IMR-90 (cell line): ENCODE data around the gene LDHD. TPM values are rescaled to one million over a fixed set of nuclear protein-coding genes. Genes with fewer than 3 reads are reported as not detected.

Experiments
- ATAC-seq: fragments of 200-7000 bp; cut with Tn5 transposase; 2 replicates; pipeline ENCODE4 v1.9.1; 2020; ENCODE audit warnings: low read depth, mild to moderate bottlenecking, moderate library complexity
- BruUV-seq: library from RNA; stranded (reverse); fragments of 400-500 nt; replicated peaks from 2 replicates; lab custom pipeline; 2021; lab: Mats Ljungman, UMichigan
- CTCF ChIA-PET: fragments of 300-600 bp; formaldehyde crosslinking; extraction: SDS; loops from one replicate; lab custom pipeline; 2021; ENCODE audit warnings: antibody characterized with exemption; lab: Yijun Ruan, JAX
- POLR2A ChIA-PET: fragments of 300-600 bp; sonication (Branson Sonifier 250); formaldehyde crosslinking; loops from one replicate; lab custom pipeline; 2022; ENCODE audit warnings: antibody characterized with exemption; ENCODE audit not compliant: unreplicated experiment; lab: Charles Lee
- DNase-seq: peaks from one replicate; pipeline ENCODE4 v3.0.0; 2013
- H2AFZ ChIP-seq: replicated peaks from 2 replicates; pipeline ENCODE3; 2013; ENCODE audit warnings: low read length, mild to moderate bottlenecking; ENCODE audit not compliant: poor library complexity
- H2AK5ac ChIP-seq: 2 replicates; pipeline ENCODE4 v1.6.1; 2013; ENCODE audit warnings: low read depth, low read length, inconsistent platforms
- H2AK9ac ChIP-seq: replicated peaks from 2 replicates; pipeline ENCODE3; 2013; ENCODE audit warnings: mild to moderate bottlenecking, low read depth, low read length, moderate library complexity; ENCODE audit not compliant: poor library complexity
- H2BK120ac ChIP-seq: 2 replicates; pipeline ENCODE4 v1.6.1; 2013; ENCODE audit warnings: low read depth, low read length, inconsistent platforms
- H2BK15ac ChIP-seq: 3 replicates; pipeline ENCODE4 v1.6.1; 2013; ENCODE audit warnings: low read depth, low read length, inconsistent platforms
- H2BK20ac ChIP-seq: 2 replicates; pipeline ENCODE4 v1.6.1; 2013; ENCODE audit warnings: low read depth, mild to moderate bottlenecking, inconsistent platforms, low read length, moderate library complexity
- H2BK5ac ChIP-seq: 2 replicates; pipeline ENCODE4 v1.6.1; 2013; ENCODE audit warnings: mild to moderate bottlenecking, low read depth, low read length, inconsistent platforms; ENCODE audit not compliant: poor library complexity, severe bottlenecking
- H3K14ac ChIP-seq: replicated peaks from 2 replicates; pipeline ENCODE4 v1.6.1; 2013; ENCODE audit warnings: low read depth, low read length, inconsistent platforms
- H3K18ac ChIP-seq: 2 replicates; pipeline ENCODE4 v1.6.1; 2013; ENCODE audit warnings: low read depth, low read length, control low read depth
- H3K23ac ChIP-seq: 2 replicates; pipeline ENCODE4 v1.6.1; 2013; ENCODE audit warnings: low read depth, low read length, inconsistent platforms
- H3K27ac ChIP-seq: 2 replicates; pipeline ENCODE4 v1.5.1; 2013; ENCODE audit warnings: mild to moderate bottlenecking, control low read depth, low read length; ENCODE audit not compliant: insufficient read depth
- H3K27me3 ChIP-seq: 2 replicates; pipeline ENCODE4 v1.6.1; 2013; ENCODE audit warnings: low read length; ENCODE audit not compliant: control insufficient read depth, insufficient read depth
- H3K36me3 ChIP-seq: 2 replicates; pipeline ENCODE4 v1.6.1; 2013; ENCODE audit warnings: low read length, mixed read lengths; ENCODE audit not compliant: control insufficient read depth, insufficient read depth
- H3K4ac ChIP-seq: 2 replicates; pipeline ENCODE4 v1.6.1; 2013; ENCODE audit warnings: low read depth, low read length, inconsistent platforms
- H3K4me1 ChIP-seq: 2 replicates; pipeline ENCODE4 v1.6.1; 2013; ENCODE audit warnings: low read length, mixed read lengths; ENCODE audit not compliant: control insufficient read depth, insufficient read depth
- H3K4me2 ChIP-seq: 2 replicates; pipeline ENCODE4 v1.6.1; 2013; ENCODE audit warnings: low read depth, mild to moderate bottlenecking, control low read depth, low read length, moderate library complexity
- H3K4me3 ChIP-seq: 2 replicates; pipeline ENCODE4 v1.5.1; 2013; ENCODE audit warnings: low read depth, mild to moderate bottlenecking, control low read depth, low read length, moderate library complexity; ENCODE audit not compliant: insufficient read depth
- H3K56ac ChIP-seq: 2 replicates; pipeline ENCODE4 v1.6.1; 2013; ENCODE audit warnings: low read length, inconsistent platforms; ENCODE audit not compliant: insufficient read depth; ENCODE audit errors: extremely low read depth
- H3K79me1 ChIP-seq, 2 experiments: 2 replicates each; pipeline ENCODE4 v1.6.1; 2013; ENCODE audit warnings: low read length in 2 of 2, inconsistent platforms in 1 of 2, low read depth in 1 of 2
- H3K9ac ChIP-seq: 2 replicates; pipeline ENCODE4 v1.6.1; 2013; ENCODE audit warnings: low read depth, low read length, control low read depth
- H3K9me1 ChIP-seq: 2 replicates; pipeline ENCODE4 v1.6.1; 2013; ENCODE audit warnings: low read length, inconsistent platforms; ENCODE audit not compliant: insufficient read depth
- H3K9me3 ChIP-seq: 2 replicates; pipeline ENCODE4 v1.6.1; 2013; ENCODE audit warnings: low read length; ENCODE audit not compliant: control insufficient read depth, insufficient read depth
- H4K20me1 ChIP-seq: 2 replicates; pipeline ENCODE4 v1.6.1; 2013; ENCODE audit warnings: low read length, inconsistent platforms; ENCODE audit not compliant: insufficient read depth
- H4K5ac ChIP-seq: 2 replicates; pipeline ENCODE4 v1.6.1; 2013; ENCODE audit warnings: mild to moderate bottlenecking, low read depth, low read length, control low read depth
- H4K8ac ChIP-seq, 2 experiments: 2 replicates each; pipeline ENCODE4 v1.6.1; 2013; ENCODE audit warnings: low read depth in 2 of 2, low read length in 2 of 2, control low read depth in 1 of 2, inconsistent platforms in 1 of 2
- H4K91ac ChIP-seq: 2 replicates; pipeline ENCODE4 v1.6.1; 2013; ENCODE audit warnings: low read depth, low read length, inconsistent platforms; ENCODE audit not compliant: insufficient read depth
- BHLHE40 ChIP-seq: fragments of 150-350 bp; IDR thresholded peaks from 2 replicates; pipeline ENCODE4 v1.6.1; 2016; ENCODE audit warnings: mild to moderate bottlenecking, low read depth, low read length
- CEBPB ChIP-seq: IDR thresholded peaks from 2 replicates; pipeline ENCODE4 v1.6.1; 2012; ENCODE audit warnings: low read depth, low read length, improper control_type of control experiment
- MAFK ChIP-seq: IDR thresholded peaks from 2 replicates; pipeline ENCODE4 v1.6.1; 2012; ENCODE audit warnings: low read depth, low read length, improper control_type of control experiment
- MAZ ChIP-seq: IDR thresholded peaks from 2 replicates; pipeline ENCODE4 v1.6.1; 2012; ENCODE audit warnings: low read depth, mild to moderate bottlenecking, low read length, improper control_type of control experiment, moderate library complexity, borderline replicate concordance
- POLR2A ChIP-seq: IDR thresholded peaks from 2 replicates; pipeline ENCODE4 v1.6.1; 2012; ENCODE audit warnings: mild to moderate bottlenecking, low read depth, low read length
- RAD21 ChIP-seq: IDR thresholded peaks from 2 replicates; pipeline ENCODE4 v1.6.1; 2012; ENCODE audit warnings: low read length, improper control_type of control experiment
- RCOR1 ChIP-seq: IDR thresholded peaks from 2 replicates; pipeline ENCODE4 v1.6.1; 2012; ENCODE audit warnings: mild to moderate bottlenecking, low read length, improper control_type of control experiment; ENCODE audit not compliant: insufficient replicate concordance
- RFX5 ChIP-seq: IDR thresholded peaks from 2 replicates; pipeline ENCODE4 v1.8.0; 2012; ENCODE audit warnings: low read depth, mild to moderate bottlenecking, low read length, moderate library complexity
- WGBS, 2 experiments: methylation state at CpG; one replicate each; pipeline versions ENCODE4 v1.1.5 to v1.1.7; 2013; ENCODE audit warnings: missing lambda C conversion rate in 2 of 2; ENCODE audit not compliant: insufficient read length in 1 of 2; ENCODE audit errors: extremely low coverage in 2 of 2; 5-methylcytosine and 5-hydroxymethylcytosine counted together
- dilution Hi-C: fragments of 300-500 bp; cut with HindIII; formaldehyde crosslinking; loops from one replicate; pipeline ENCODE4 v1.14.3; 2018; ENCODE audit warnings: low sequenced_read_pairs; ENCODE audit not compliant: unreplicated experiment
- in situ Hi-C: fragments of 300-500 bp; cut with MboI; formaldehyde crosslinking; loops from 3 replicates; pipeline ENCODE4 v1.14.3; 2019; ENCODE audit warnings: low sequenced_read_pairs, inconsistent platforms, mixed read lengths
- intact Hi-C: fragments of 100-400 bp; cut with micrococcal nuclease; formaldehyde crosslinking; loops from 2 replicates; pipeline ENCODE4 v1.10.0; 2022
- polyA plus RNA-seq, 3 experiments: library from polyadenylated mRNA; depleted of rRNA; stranded (reverse); fragments of >200 nt; gene quantifications; 2 replicates each; pipeline ENCODE4 v1.2.3, GENCODE V29; 2012; ENCODE audit warnings: low replicate concordance in 1 of 3
- total RNA-seq: library from RNA; depleted of rRNA; stranded (reverse); fragments of >200 nt; gene quantifications from 2 replicates; pipeline ENCODE4 v1.2.3, GENCODE V29; 2012
- TF ChIP-seq, protein P1 (sequence below): fragments of 150-350 bp; IDR thresholded peaks from 2 replicates; pipeline ENCODE4 v1.6.1; 2017; ENCODE audit warnings: mild to moderate bottlenecking, antibody characterized with exemption, low read length, low read depth

LDHD gene
- total and polyA plus RNA-seq, 2 of the 4 experiments (the other 2 are of a cell fraction): under 0.01 to 0.26 TPM

DNA sequence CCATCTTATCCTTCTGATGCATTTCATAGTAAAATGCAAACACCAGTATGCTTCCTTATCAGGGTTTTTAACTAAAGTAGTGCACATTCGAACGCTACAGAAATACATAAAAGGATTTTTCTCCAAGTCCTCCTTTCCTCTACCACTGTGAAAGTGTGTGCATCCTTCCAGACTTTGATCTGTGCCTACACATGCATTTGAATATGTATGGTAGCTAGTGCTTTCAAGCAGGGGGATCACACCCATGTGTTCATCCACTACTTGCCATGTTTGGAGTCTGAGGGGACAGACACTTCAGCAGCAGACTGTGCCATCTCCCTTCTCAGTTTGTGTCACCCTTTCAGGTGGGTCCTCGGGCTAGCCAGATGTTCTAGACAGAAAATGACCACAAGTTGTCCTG, 14.9 kb downstream of the LDHD start:
- no peak overlapping the region for H3K56ac ChIP-seq
- H4K91ac ChIP-seq: no peak overlapping the region
- no peak overlapping the region for H4K8ac ChIP-seq
- DNase-seq (no peak), ATAC-seq (no peak)
- no peak overlapping the region for H3K4ac ChIP-seq
- H2BK120ac ChIP-seq: no peak overlapping the region
- H2BK5ac ChIP-seq: no peak overlapping the region
- ChIA-PET CTCF (no interaction called here), POLR2A (no interaction called here)
- no peak overlapping the region for H4K5ac ChIP-seq
- no peak overlapping the region for H3K4me2 ChIP-seq
- H2BK20ac ChIP-seq: no peak overlapping the region
- dilution Hi-C loops: no loop called here
- intact Hi-C loops: no loop called here
- no peaks in the 10 kb centered on the region for H3K9me3 ChIP-seq
- H2AK9ac ChIP-seq: no peak overlapping the region
- no peaks in the 10 kb centered on the region for H4K20me1 ChIP-seq
- no peak overlapping the region for H3K14ac ChIP-seq
- H2AFZ ChIP-seq: no peak overlapping the region
- peaks cover 25% of the 10 kb centered on the region for H3K4me1 ChIP-seq
- H3K79me1 ChIP-seq: peaks cover 16 to 52% of the 10 kb centered on the region in 2 experiments
- no peak overlapping the region for H2BK15ac ChIP-seq
- H3K27ac ChIP-seq: no peak overlapping the region
- H2AK5ac ChIP-seq: no peak overlapping the region
- H3K36me3 ChIP-seq: no peaks in the 10 kb centered on the region
- no peak for TF ChIP-seq CEBPB
- no peak for TF ChIP-seq BHLHE40
- no peak for TF ChIP-seq MAZ
- no peak for TF ChIP-seq POLR2A
- no peak for TF ChIP-seq RFX5
- TF ChIP-seq, protein P1, sequence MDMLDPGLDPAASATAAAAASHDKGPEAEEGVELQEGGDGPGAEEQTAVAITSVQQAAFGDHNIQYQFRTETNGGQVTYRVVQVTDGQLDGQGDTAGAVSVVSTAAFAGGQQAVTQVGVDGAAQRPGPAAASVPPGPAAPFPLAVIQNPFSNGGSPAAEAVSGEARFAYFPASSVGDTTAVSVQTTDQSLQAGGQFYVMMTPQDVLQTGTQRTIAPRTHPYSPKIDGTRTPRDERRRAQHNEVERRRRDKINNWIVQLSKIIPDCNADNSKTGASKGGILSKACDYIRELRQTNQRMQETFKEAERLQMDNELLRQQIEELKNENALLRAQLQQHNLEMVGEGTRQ: no peak
- no peak for TF ChIP-seq RCOR1
- no peak for TF ChIP-seq RAD21
- TF ChIP-seq MAFK: no peak
- no peak overlapping the region for H3K4me3 ChIP-seq
- no peaks in the 10 kb centered on the region for H3K27me3 ChIP-seq
- no TSS peak for BruUV-seq
- H3K18ac ChIP-seq: no peak overlapping the region
- H3K9me1 ChIP-seq: peaks cover 25% of the 10 kb centered on the region
- 80% methylated on average over 1 of the region's 3 CpGs; no CpG with 5 or more reads in 1 of the 2 experiments for WGBS, 2 experiments
- no peak overlapping the region for H3K23ac ChIP-seq
- in situ Hi-C loops: no loop called here
- no peak overlapping the region for H3K9ac ChIP-seq
